ENCODE measurements around the gene RARS1.

GRCh38 chr5:168562279-168562678, 76.0 kb downstream of the RARS1 start:
- TF ChIP-seq POLR2AphosphoS5 (IDR thresholded peaks at IDR 0.05; ENCODE audit: low read depth, low read length) (no peak), TAF1 (IDR thresholded peaks at IDR 0.05; ENCODE audit: low read depth, low read length) (no peak), POLR2A (IDR thresholded peaks at IDR 0.05; ENCODE audit: low read depth, low read length) (no peak), SPI1 (IDR thresholded peaks at IDR 0.05; ENCODE audit: low read depth, low read length) (no peak), PAX5 (IDR thresholded peaks at IDR 0.05; ENCODE audit: insufficient read depth, low read length, severe bottlenecking) (no peak)
